HepG2 (cell line): Measurements from ENCODE around the gene C20orf202. TPM values are rescaled to one million over a fixed set of nuclear protein-coding genes. Genes with fewer than 3 reads are reported as not detected.

Source experiments
- ARNT2 ChIP-seq: sonication (generic); formaldehyde crosslinking; IDR thresholded peaks from 2 replicates; pipeline ENCODE4 v1.8.0; 2022; ENCODE audit warnings: mild to moderate bottlenecking, low read depth, missing genetic modification reagents, moderate library complexity
- CBX2 ChIP-seq, 2 experiments: fragments of 200-600 bp in 1 of 2; sonication (generic); formaldehyde crosslinking in 1 of 2; IDR thresholded peaks; 2 replicates each; pipeline versions ENCODE4 v1.7.0 to v1.8.1; 2018 to 2022; ENCODE audit warnings: low read depth in 2 of 2, low read length in 1 of 2, mild to moderate bottlenecking in 1 of 2, missing genetic modification reagents in 1 of 2
- CEBPB ChIP-seq: IDR thresholded peaks from 2 replicates; pipeline ENCODE4 v1.6.1; 2011; ENCODE audit warnings: low read depth, low read length, improper control_type of control experiment, borderline replicate concordance
- CHD4 ChIP-seq: fragments of 200-600 bp; sonication (generic); IDR thresholded peaks from 2 replicates; pipeline ENCODE4 v1.7.0; 2017; ENCODE audit warnings: mild to moderate bottlenecking, low read length, borderline replicate concordance
- DMAP1 ChIP-seq: IDR thresholded peaks from 2 replicates; pipeline ENCODE4 v1.6.1; 2016
- EED ChIP-seq: sonication (generic); formaldehyde crosslinking; IDR thresholded peaks from 2 replicates; pipeline ENCODE4 v1.5.0; 2020; ENCODE audit warnings: mild to moderate bottlenecking, missing genetic modification reagents
- ELF3 ChIP-seq: IDR thresholded peaks from 2 replicates; pipeline ENCODE4 v1.6.1; 2016; ENCODE audit warnings: missing genetic modification reagents, missing compliant biosample characterization
- ELF4 ChIP-seq: sonication (generic); formaldehyde crosslinking; IDR thresholded peaks from 2 replicates; pipeline ENCODE4 v1.5.0; 2020; ENCODE audit warnings: missing genetic modification reagents, mild to moderate bottlenecking, moderate library complexity, borderline replicate concordance
- FOXA3 ChIP-seq: IDR thresholded peaks from 2 replicates; pipeline ENCODE4 v1.6.1; 2016; ENCODE audit warnings: missing genetic modification reagents, missing compliant biosample characterization
- GATA4 ChIP-seq: sonication (generic); IDR thresholded peaks from 2 replicates; pipeline ENCODE4 v1.6.1; 2016; ENCODE audit warnings: antibody characterized with exemption, low read depth, borderline replicate concordance
- GATAD1 ChIP-seq: IDR thresholded peaks from 2 replicates; pipeline ENCODE4 v1.6.1; 2016; ENCODE audit warnings: missing genetic modification reagents, missing compliant biosample characterization
- GZF1 ChIP-seq: sonication (generic); formaldehyde crosslinking; IDR thresholded peaks from 2 replicates; pipeline ENCODE4 v1.5.1; 2020; ENCODE audit warnings: mild to moderate bottlenecking, missing genetic modification reagents
- HDAC1 ChIP-seq: sonication (generic); formaldehyde crosslinking; IDR thresholded peaks from 2 replicates; pipeline ENCODE4 v1.5.1; 2020; ENCODE audit warnings: mild to moderate bottlenecking, missing genetic modification reagents
- HMG20B ChIP-seq: conservative IDR thresholded peaks from 2 replicates; pipeline ENCODE4 v1.6.1; 2016; ENCODE audit warnings: missing genetic modification reagents, missing compliant biosample characterization
- IKZF4 ChIP-seq: sonication (generic); formaldehyde crosslinking; IDR thresholded peaks from 2 replicates; pipeline ENCODE4 v1.5.1; 2020; ENCODE audit warnings: borderline replicate concordance, mild to moderate bottlenecking, low read depth, missing genetic modification reagents; ENCODE audit errors: not compliant biosample characterization
- JARID2 ChIP-seq: sonication (generic); formaldehyde crosslinking; IDR thresholded peaks from 2 replicates; pipeline ENCODE4 v1.8.1; 2023; ENCODE audit warnings: missing genetic modification reagents, inconsistent platforms; ENCODE audit not compliant: insufficient replicate concordance
- MIXL1 ChIP-seq: IDR thresholded peaks from 2 replicates; pipeline ENCODE4 v1.6.1; 2016
- MXD4 ChIP-seq: IDR thresholded peaks from 2 replicates; pipeline ENCODE4 v1.6.1; 2016; ENCODE audit warnings: mild to moderate bottlenecking, missing biosample characterization, missing genetic modification reagents
- MYNN ChIP-seq: sonication (generic); formaldehyde crosslinking; IDR thresholded peaks from 2 replicates; pipeline ENCODE4 v1.4.0; 2020; ENCODE audit warnings: mild to moderate bottlenecking, low read depth, missing genetic modification reagents
- NR2C2 ChIP-seq: sonication (generic); formaldehyde crosslinking; IDR thresholded peaks from 2 replicates; pipeline ENCODE4 v1.4.0; 2020; ENCODE audit warnings: missing genetic modification reagents, mild to moderate bottlenecking, moderate library complexity, borderline replicate concordance
- PHF21A ChIP-seq: sonication (generic); formaldehyde crosslinking; IDR thresholded peaks from 2 replicates; pipeline ENCODE4 v1.5.0; 2020; ENCODE audit warnings: mild to moderate bottlenecking, missing genetic modification reagents
- RAD21 ChIP-seq: fragments of 450-650 bp; formaldehyde crosslinking; IDR thresholded peaks from 2 replicates; pipeline ENCODE4 v1.5.0; 2020; ENCODE audit warnings: mild to moderate bottlenecking
- SOX13 ChIP-seq, 3 experiments: fragments of 450-650 bp in 1 of 3; sonication (generic) in 1 of 3; formaldehyde crosslinking in 1 of 3; IDR thresholded peaks in 2 of 3; conservative IDR thresholded peaks in 1 of 3; 2 replicates each; pipeline versions ENCODE4 v1.5.0 to v1.6.1; 2016 to 2020; ENCODE audit warnings: antibody characterized with exemption in 1 of 3, mild to moderate bottlenecking in 1 of 3, missing compliant biosample characterization in 1 of 3, missing genetic modification reagents in 1 of 3, moderate library complexity in 1 of 3
- SRSF9 ChIP-seq: fragments of 200-400 bp; formaldehyde crosslinking; IDR thresholded peaks from 2 replicates; pipeline ENCODE4 v1.6.1; 2018; ENCODE audit warnings: borderline replicate concordance, mild to moderate bottlenecking, low read depth, low read length; ENCODE audit not compliant: insufficient read depth, poor library complexity, severe bottlenecking
- YEATS2 ChIP-seq: sonication (generic); formaldehyde crosslinking; IDR thresholded peaks from 2 replicates; pipeline ENCODE4 v1.4.0; 2020; ENCODE audit warnings: missing genetic modification reagents, borderline replicate concordance
- ZMAT5 ChIP-seq: sonication (generic); formaldehyde crosslinking; IDR thresholded peaks from 2 replicates; pipeline ENCODE4 v1.5.0; 2020; ENCODE audit warnings: mild to moderate bottlenecking, low read depth, missing genetic modification reagents, borderline replicate concordance
- ZNF350 ChIP-seq: sonication (generic); formaldehyde crosslinking; IDR thresholded peaks from 2 replicates; pipeline ENCODE4 v1.4.0; 2020; ENCODE audit warnings: mild to moderate bottlenecking, low read depth, missing genetic modification reagents, borderline replicate concordance
- ZNF414 ChIP-seq: sonication (generic); formaldehyde crosslinking; IDR thresholded peaks from 2 replicates; pipeline ENCODE4 v1.5.0; 2020; ENCODE audit warnings: missing genetic modification reagents
- ZNF598 ChIP-seq: sonication (generic); formaldehyde crosslinking; IDR thresholded peaks from 2 replicates; pipeline ENCODE4 v1.5.1; 2020; ENCODE audit warnings: mild to moderate bottlenecking, missing genetic modification reagents, borderline replicate concordance
- ZNF883 ChIP-seq: sonication (generic); formaldehyde crosslinking; IDR thresholded peaks from 2 replicates; pipeline ENCODE4 v1.5.1; 2020; ENCODE audit warnings: mild to moderate bottlenecking, missing genetic modification reagents; ENCODE audit errors: not compliant biosample characterization
- polyA plus RNA-seq, 8 experiments: library from polyadenylated mRNA; depleted of rRNA in 3 of 8; stranded (reverse) in 7 of 8; unstranded in 1 of 8; fragments of >200 nt; fragmentation: Illumina TruSeq in 4 of 8; extraction: Trizol in 4 of 8; gene quantifications; 2 replicates each; pipeline versions ENCODE4 v1.2.1 to v1.2.3, GENCODE V29; 2011 to 2016; ENCODE audit warnings: low read depth in 4 of 8, missing spikeins in 1 of 8, mixed read lengths in 1 of 8; ENCODE audit not compliant: insufficient read depth in 1 of 8
- total RNA-seq, 5 experiments: library from RNA; depleted of rRNA; stranded (reverse); fragments of >200 nt; fragmentation: Illumina TruSeq; extraction: Trizol; gene quantifications; 2 replicates each; pipeline ENCODE4 v1.2.3, GENCODE V29; 2016; ENCODE audit warnings: low read depth in 1 of 5

Gene C20orf202
- total and polyA plus RNA-seq, 2 of the 13 experiments (the other 11 are each of a cell fraction or from before 2014, with no cell fraction given) = 0.20 to 1.2 TPM

DNA sequence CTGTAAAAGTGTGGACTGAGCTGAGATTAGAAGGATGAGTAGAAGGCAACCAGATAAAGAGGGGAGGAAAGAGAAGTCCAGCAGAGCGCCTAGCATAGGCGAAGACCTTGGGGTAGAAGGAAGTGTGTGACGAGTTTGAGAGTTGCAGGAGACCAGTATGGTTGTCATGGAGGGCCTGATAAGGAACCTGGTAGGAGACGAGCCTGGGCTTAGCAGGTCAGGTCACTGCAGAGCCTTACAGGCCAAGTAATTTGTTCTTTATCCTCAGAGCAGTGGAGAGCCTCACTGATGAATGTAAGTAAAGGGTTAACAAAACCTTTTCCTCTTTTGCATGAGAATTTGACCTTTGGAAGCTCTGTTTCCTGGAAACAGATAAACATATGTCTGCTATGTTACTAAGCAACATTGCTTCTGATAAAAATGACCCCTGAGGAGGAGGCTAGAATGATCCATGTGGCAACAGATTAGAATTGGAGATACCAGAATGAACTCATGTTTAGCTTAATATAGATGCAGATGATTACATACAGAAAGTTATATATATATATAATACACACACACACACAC lies 15.6 kb upstream of the C20orf202 start (continued):
- TF ChIP-seq EED (CRISPR knock-in tag) = no peak
- no peak for TF ChIP-seq RAD21 (CRISPR knock-in tag)
- 0 out of 2 replicates have a peak, but pooled peaks have one; percentile 45 for TF ChIP-seq PHF21A
- TF ChIP-seq ELF3 (CRISPR knock-in tag) = peak; percentile 87; the same call in 1 of the 2 replicates
- 0 out of 2 replicates have a peak, but pooled peaks have one; percentile 38 for TF ChIP-seq ELF4
- no peak for TF ChIP-seq CBX2 (IDR thresholded peaks at IDR 0.05; ENCODE audit: low read depth, low read length)
- no peak for TF ChIP-seq CBX2 (CRISPR knock-in tag; IDR thresholded peaks at IDR 0.05; ENCODE audit: low read depth)
- TF ChIP-seq ZNF883 = no peak
- 0 out of 2 replicates have a peak, but pooled peaks have one; percentile 43 for TF ChIP-seq NR2C2
- no peak for TF ChIP-seq ZNF598 (CRISPR knock-in tag)
- TF ChIP-seq SOX13 (IDR thresholded peaks at IDR 0.05) = no peak
- peak in 1 of 2 experiments; percentile 53; a peak in 1 of 4 replicates for TF ChIP-seq SOX13 (CRISPR knock-in tag; conservative IDR thresholded peaks at IDR 0.05 in 1 of 2, IDR thresholded peaks at IDR 0.05 in 1 of 2)
- peak; percentile 57; the same call in 1 of the 2 replicates for TF ChIP-seq FOXA3 (CRISPR knock-in tag)
- TF ChIP-seq MXD4 (CRISPR knock-in tag) = peak; percentile 68; the same call in 1 of the 2 replicates
- 0 out of 2 replicates have a peak, but pooled peaks have one; percentile 19 for TF ChIP-seq HMG20B (CRISPR knock-in tag)
- TF ChIP-seq MYNN (CRISPR knock-in tag) = no peak
- no peak for TF ChIP-seq ZMAT5 (CRISPR knock-in tag)
- TF ChIP-seq MIXL1 = peak; percentile 71; the same call in 1 of the 2 replicates
- TF ChIP-seq GZF1 (CRISPR knock-in tag) = no peak
- TF ChIP-seq ARNT2 (CRISPR knock-in tag) = 0 out of 2 replicates have a peak, but pooled peaks have one; percentile 50
- peak; percentile 25; the same call in 1 of the 2 replicates for TF ChIP-seq YEATS2 (CRISPR knock-in tag)
- TF ChIP-seq SRSF9 = no peak
- TF ChIP-seq HDAC1 = peak; percentile 43; the same call in 1 of the 2 replicates
- TF ChIP-seq GATA4 = no peak; the same call in 1 of the 2 replicates
- 0 out of 2 replicates have a peak, but pooled peaks have one; percentile 21 for TF ChIP-seq GATAD1
- TF ChIP-seq DMAP1 (CRISPR knock-in tag) = 0 out of 2 replicates have a peak, but pooled peaks have one; percentile 49
- no peak for TF ChIP-seq ZNF350
- no peak for TF ChIP-seq ZNF414 (CRISPR knock-in tag)
- peak; percentile 40 for TF ChIP-seq JARID2
- peak; percentile 58 for TF ChIP-seq CEBPB
- TF ChIP-seq CHD4 = 0 out of 2 replicates have a peak, but pooled peaks have one; percentile 3
- TF ChIP-seq IKZF4 (CRISPR knock-in tag) = no peak
